Hepatocyte (in vitro differentiated cells): ENCODE data around the gene SLFN12. TPM values are rescaled to one million over a fixed set of nuclear protein-coding genes. Genes with fewer than 3 reads are reported as not detected.

Experiments
- DNase-seq: peaks from one replicate; pipeline ENCODE4 v3.0.0-alpha.2; 2016; ENCODE audit warnings: low spot score
- H2AFZ ChIP-seq: fragments of 200-600 bp; sonication (generic); 2 replicates; pipeline ENCODE4 v1.6.0; 2016; ENCODE audit warnings: antibody characterized with exemption, mild to moderate bottlenecking
- H3K27ac ChIP-seq: fragments of 200-600 bp; sonication (generic); 2 replicates; pipeline ENCODE4 v1.5.1; 2016; ENCODE audit warnings: mild to moderate bottlenecking
- H3K27me3 ChIP-seq: fragments of 200-600 bp; sonication (generic); 2 replicates; pipeline ENCODE4 v1.6.1; 2016
- H3K36me3 ChIP-seq: fragments of 200-600 bp; sonication (generic); replicated peaks from 2 replicates; pipeline ENCODE4 v1.5.1; 2016; ENCODE audit warnings: low read depth; ENCODE audit not compliant: insufficient read depth
- H3K4me1 ChIP-seq: fragments of 200-600 bp; sonication (generic); 2 replicates; pipeline ENCODE4 v1.5.1; 2016; ENCODE audit warnings: mild to moderate bottlenecking, moderate library complexity; ENCODE audit not compliant: insufficient read depth
- H3K4me2 ChIP-seq: fragments of 200-600 bp; sonication (generic); 2 replicates; pipeline ENCODE4 v1.6.0; 2016
- H3K4me3 ChIP-seq: fragments of 200-600 bp; sonication (generic); 2 replicates; pipeline ENCODE4 v1.5.1; 2016; ENCODE audit warnings: mild to moderate bottlenecking
- H3K79me2 ChIP-seq: fragments of 200-600 bp; sonication (generic); 2 replicates; pipeline ENCODE4 v1.6.0; 2017; ENCODE audit warnings: mild to moderate bottlenecking
- H3K9me2 ChIP-seq: fragments of 200-600 bp; sonication (generic); replicated peaks from 2 replicates; pipeline ENCODE4 v1.6.0; 2017; ENCODE audit warnings: mild to moderate bottlenecking; ENCODE audit not compliant: insufficient read depth
- H3K9me3 ChIP-seq: fragments of 200-600 bp; sonication (generic); 2 replicates; pipeline ENCODE4 v1.5.1; 2016; ENCODE audit warnings: low read depth, mild to moderate bottlenecking
- H4K20me1 ChIP-seq: fragments of 200-600 bp; sonication (generic); 2 replicates; pipeline ENCODE4 v1.6.0; 2016; ENCODE audit warnings: mild to moderate bottlenecking; ENCODE audit not compliant: insufficient read depth, poor library complexity, severe bottlenecking
- EZH2 ChIP-seq: fragments of 200-600 bp; sonication (generic); IDR thresholded peaks from 2 replicates; pipeline ENCODE4 v1.6.1; 2016; ENCODE audit warnings: antibody characterized with exemption, mild to moderate bottlenecking, borderline replicate concordance
- EZH2phosphoT487 ChIP-seq: fragments of 200-600 bp; sonication (generic); IDR thresholded peaks from one replicate; pipeline ENCODE4 v1.6.1; 2018; ENCODE audit warnings: antibody characterized with exemption, mild to moderate bottlenecking, low read depth, moderate library complexity; ENCODE audit not compliant: unreplicated experiment, severe bottlenecking
- WGBS: methylation state at CpG from one replicate; pipeline ENCODE4 v1.1.6; 2016; ENCODE audit warnings: low lambda C conversion rate; ENCODE audit errors: missing lambda C conversion rate; 5-methylcytosine and 5-hydroxymethylcytosine counted together
- polyA plus RNA-seq: library from polyadenylated mRNA; unstranded; fragments of >200 nt; fragmentation: Nextera tagmentation; extraction: Ambion mirVana; gene quantifications from 2 replicates; pipeline ENCODE4 v1.2.1, GENCODE V29; 2016
- small RNA-seq: library from RNA; depleted of rRNA; stranded (forward); fragments of <200 nt; gene quantifications from one replicate; pipeline ENCODE3, GENCODE V24; 2014
- total RNA-seq: library from RNA; depleted of rRNA; stranded (reverse); fragments of >200 nt; gene quantifications from 2 replicates; pipeline ENCODE4 v1.2.3, GENCODE V29; 2014
- TF ChIP-seq, protein P1 (sequence below): fragments of 200-600 bp; sonication (generic); IDR thresholded peaks from 2 replicates; pipeline ENCODE4 v1.5.1; 2016; ENCODE audit warnings: antibody characterized with exemption, mild to moderate bottlenecking; ENCODE audit not compliant: poor library complexity

Gene SLFN12
- total and polyA plus RNA-seq, 2 experiments from 2014 or later, result 2.7 to 7.8 TPM

DNA sequence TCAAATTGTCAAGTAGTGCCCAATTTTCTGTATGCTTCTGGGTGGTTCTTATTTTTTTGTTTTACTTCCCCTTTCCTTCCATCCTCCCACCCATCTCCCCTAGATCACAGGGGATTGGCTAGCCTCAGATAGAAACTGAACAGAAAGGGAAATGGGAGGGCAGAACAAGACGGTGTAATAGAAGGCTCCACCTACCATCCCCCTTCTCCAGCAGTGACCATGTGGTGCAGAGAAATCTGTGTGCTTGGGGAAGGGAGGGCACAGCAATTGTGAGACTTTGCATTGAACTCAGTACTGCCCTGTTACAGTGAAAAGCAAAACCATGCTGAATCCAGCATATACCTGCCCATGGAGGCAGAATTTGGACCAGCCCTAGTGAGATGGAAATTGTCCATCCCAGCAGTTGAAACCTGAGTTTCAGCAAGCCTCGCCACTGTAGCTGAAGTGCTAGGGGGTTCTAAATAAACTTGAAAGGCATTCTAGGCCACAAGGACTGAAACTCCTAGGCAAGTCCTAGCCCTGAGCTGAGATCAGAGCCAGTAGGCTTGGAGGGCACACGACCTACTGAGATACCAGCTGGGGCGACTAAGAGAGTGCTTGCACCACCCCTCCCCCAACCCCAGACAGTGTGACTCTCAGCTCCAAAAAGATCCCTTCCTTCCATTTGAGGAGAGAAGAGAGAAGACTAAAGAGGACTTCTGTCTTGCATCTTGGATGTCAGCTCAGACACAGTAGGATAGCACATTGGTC lies 64.0 kb downstream of the SLFN12 start:
- Histone ChIP-seq H3K27me3 (peaks cover 66% of the 10 kb centered on the region), H3K4me2 (no peak overlapping the region)

DNA sequence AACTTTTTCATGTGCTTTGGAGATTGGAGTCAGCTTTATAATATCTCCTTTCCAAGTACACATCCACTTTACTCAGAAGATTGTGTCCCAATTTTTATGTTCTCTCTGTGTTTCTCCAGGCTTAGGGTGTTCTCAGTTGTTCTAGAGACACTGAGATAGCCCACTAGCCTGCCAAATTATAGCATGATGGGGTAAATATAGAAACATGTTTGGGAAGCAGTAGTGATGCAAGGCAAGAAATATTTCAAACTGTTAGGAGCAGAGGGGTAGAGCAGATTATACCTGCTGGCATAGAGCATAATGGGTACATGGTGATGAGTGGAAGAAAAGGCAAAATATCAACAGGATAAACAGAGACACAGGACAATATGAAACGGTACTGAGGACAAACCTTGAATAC lies 71.3 kb downstream of the SLFN12 start:
- H3K27me3 ChIP-seq, result peaks cover 33% of the 10 kb centered on the region
- no peak for DNase-seq
- H3K4me2 ChIP-seq, result no peak overlapping the region
- H3K9me2 ChIP-seq, result no peaks in the 10 kb centered on the region
- no peaks in the 10 kb centered on the region for H3K36me3 ChIP-seq
- no peak overlapping the region for H3K4me3 ChIP-seq
- no peaks in the 10 kb centered on the region for H3K79me2 ChIP-seq
- TF ChIP-seq EZH2 (no peak), EZH2phosphoT487 (no peak)
- TF ChIP-seq, protein P1, sequence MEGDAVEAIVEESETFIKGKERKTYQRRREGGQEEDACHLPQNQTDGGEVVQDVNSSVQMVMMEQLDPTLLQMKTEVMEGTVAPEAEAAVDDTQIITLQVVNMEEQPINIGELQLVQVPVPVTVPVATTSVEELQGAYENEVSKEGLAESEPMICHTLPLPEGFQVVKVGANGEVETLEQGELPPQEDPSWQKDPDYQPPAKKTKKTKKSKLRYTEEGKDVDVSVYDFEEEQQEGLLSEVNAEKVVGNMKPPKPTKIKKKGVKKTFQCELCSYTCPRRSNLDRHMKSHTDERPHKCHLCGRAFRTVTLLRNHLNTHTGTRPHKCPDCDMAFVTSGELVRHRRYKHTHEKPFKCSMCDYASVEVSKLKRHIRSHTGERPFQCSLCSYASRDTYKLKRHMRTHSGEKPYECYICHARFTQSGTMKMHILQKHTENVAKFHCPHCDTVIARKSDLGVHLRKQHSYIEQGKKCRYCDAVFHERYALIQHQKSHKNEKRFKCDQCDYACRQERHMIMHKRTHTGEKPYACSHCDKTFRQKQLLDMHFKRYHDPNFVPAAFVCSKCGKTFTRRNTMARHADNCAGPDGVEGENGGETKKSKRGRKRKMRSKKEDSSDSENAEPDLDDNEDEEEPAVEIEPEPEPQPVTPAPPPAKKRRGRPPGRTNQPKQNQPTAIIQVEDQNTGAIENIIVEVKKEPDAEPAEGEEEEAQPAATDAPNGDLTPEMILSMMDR, result no peak
- WGBS, result 63% methylated on average over 1 of the region's 1 CpG
- no peak overlapping the region for H2AFZ ChIP-seq
- no peaks in the 10 kb centered on the region for H3K9me3 ChIP-seq
- H4K20me1 ChIP-seq, result no peaks in the 10 kb centered on the region
- H3K4me1 ChIP-seq, result no peaks in the 10 kb centered on the region
- no peak overlapping the region for H3K27ac ChIP-seq

More for the DNA sequence above, 64.0 kb downstream of the SLFN12 start:
- Histone ChIP-seq H2AFZ (no peak overlapping the region), H4K20me1 (no peaks in the 10 kb centered on the region), H3K79me2 (no peaks in the 10 kb centered on the region), H3K27ac (no peak overlapping the region), H3K36me3 (no peaks in the 10 kb centered on the region), H3K9me3 (no peaks in the 10 kb centered on the region), H3K9me2 (no peaks in the 10 kb centered on the region), H3K4me1 (no peaks in the 10 kb centered on the region), H3K4me3 (no peak overlapping the region)
- no peak for DNase-seq
- 62% methylated on average over 4 of the region's 4 CpGs for WGBS
- TF ChIP-seq EZH2phosphoT487 (no peak), EZH2 (no peak)
- TF ChIP-seq, protein P1, result no peak

Small RNA genes within 50 kb of the gene (small RNA-seq; reads per million reads assigned to genes)
- not detected for gene AC060766.3
- not detected for gene AC060766.5

Other genes with a start within 250 kb of the SLFN12 start
- gene SLC35G3, start 238.1 kb downstream of the SLFN12 start, total RNA-seq, result not detected in 2 replicates
- gene SLC35G3, start 238.1 kb downstream of the SLFN12 start, polyA plus RNA-seq, result not detected in 2 replicates
- gene SLFN5, start 189.4 kb downstream of the SLFN12 start, total RNA-seq, result 9.5 and 9.8 TPM in 2 replicates
- gene SLFN5, start 189.4 kb downstream of the SLFN12 start, polyA plus RNA-seq, result 1.6 and 1.7 TPM in 2 replicates
- gene SLFN11, start 58.9 kb downstream of the SLFN12 start, total RNA-seq, result 6.3 and 8.3 TPM in 2 replicates
- 1.4 and 2.5 TPM in 2 replicates for gene SLFN11, start 58.9 kb downstream of the SLFN12 start, polyA plus RNA-seq
- gene SLFN13, start 16.3 kb upstream of the SLFN12 start, total RNA-seq, result 3.9 and 5.5 TPM in 2 replicates
- gene SLFN13, start 16.3 kb upstream of the SLFN12 start, polyA plus RNA-seq, result 1.5 and 2.2 TPM in 2 replicates
- 0.03 TPM in 1 of 2 replicates, not detected in the other for gene SLFN12L, start 105.2 kb upstream of the SLFN12 start, total RNA-seq
- gene SLFN12L, start 105.2 kb upstream of the SLFN12 start, polyA plus RNA-seq, result not detected in 2 replicates
- not detected in 2 replicates for gene SLFN14, start 128.3 kb upstream of the SLFN12 start, total RNA-seq
- not detected in 2 replicates for gene SLFN14, start 128.3 kb upstream of the SLFN12 start, polyA plus RNA-seq
- gene PEX12, start 146.1 kb upstream of the SLFN12 start, total RNA-seq, result 10.5 and 10.8 TPM in 2 replicates
- gene PEX12, start 146.1 kb upstream of the SLFN12 start, polyA plus RNA-seq, result 3.6 and 9.0 TPM in 2 replicates
- 87.0 and 100 TPM in 2 replicates for gene AP2B1, start 154.8 kb upstream of the SLFN12 start, total RNA-seq
- 69.8 and 76.1 TPM in 2 replicates for gene AP2B1, start 154.8 kb upstream of the SLFN12 start, polyA plus RNA-seq